Right atrium auricular region (tissue), 2 donors: ENCODE results near the gene DOP1B. TPM values are rescaled to one million over a fixed set of nuclear protein-coding genes. Genes with fewer than 3 reads are reported as not detected.
"Not testable (repeated sequence)": the region's sequence is repeated elsewhere in the genome, so short reads cannot be mapped to it uniquely, and the experiment has no call there.

Experiments used
- DNase-seq: peaks from one replicate; pipeline ENCODE4 v3.0.0-alpha.2; 2019; ENCODE audit warnings: low spot score
- H3K27ac ChIP-seq, 2 donors: fragments of 200-600 bp; sonication (generic); 1 replicate in 1 of 2; 2 replicates in 1 of 2; pipeline ENCODE4 v1.5.1; 2016 to 2019
- H3K27me3 ChIP-seq, 2 donors: fragments of 200-600 bp; sonication (generic); one replicate each; pipeline versions ENCODE4 v1.5.1 to v1.6.0; 2017 to 2019
- H3K36me3 ChIP-seq: fragments of 200-600 bp; sonication (generic); one replicate; pipeline ENCODE4 v1.5.1; 2016
- H3K4me1 ChIP-seq, 2 donors: fragments of 200-600 bp; sonication (generic); one replicate each; pipeline versions ENCODE4 v1.5.1 to v1.6.0; 2017 to 2019
- H3K4me3 ChIP-seq, 2 donors: fragments of 200-600 bp; sonication (generic); 1 replicate in 1 of 2; 2 replicates in 1 of 2; pipeline ENCODE4 v1.5.1; 2017 to 2019; ENCODE audit warnings: mild to moderate bottlenecking in 1 of 2, moderate library complexity in 1 of 2
- H3K9me3 ChIP-seq, 2 donors: fragments of 200-600 bp; sonication (generic); one replicate each; pipeline ENCODE4 v1.5.1; 2019
- total RNA-seq, 2 donors: library from RNA; depleted of rRNA; stranded (reverse); fragments of >200 nt; gene quantifications; one replicate each; pipeline ENCODE4 v1.1.0, GENCODE V29; 2016
- TF ChIP-seq, protein P1 (sequence below), 2 donors: fragments of 200-600 bp; sonication (generic); IDR thresholded peaks; one replicate each; pipeline ENCODE4 v1.5.1; 2019; ENCODE audit warnings: antibody characterized with exemption in 2 of 2

The DOP1B gene
- total RNA-seq, 2 donors from 2014 or later, result 4.0 to 4.9 TPM

GRCh38 chr21:36194024-36194423, 37.4 kb downstream of the DOP1B start:
- Histone ChIP-seq H3K27ac (no peak overlapping the region), H3K4me1 (peaks cover 0 to 4% of the 10 kb centered on the region in 2 donors), H3K9me3 (no peaks in the 10 kb centered on the region), H3K27me3 (no peaks in the 10 kb centered on the region), H3K36me3 (no peaks in the 10 kb centered on the region), H3K4me3 (no peak overlapping the region)
- TF ChIP-seq, protein P1, sequence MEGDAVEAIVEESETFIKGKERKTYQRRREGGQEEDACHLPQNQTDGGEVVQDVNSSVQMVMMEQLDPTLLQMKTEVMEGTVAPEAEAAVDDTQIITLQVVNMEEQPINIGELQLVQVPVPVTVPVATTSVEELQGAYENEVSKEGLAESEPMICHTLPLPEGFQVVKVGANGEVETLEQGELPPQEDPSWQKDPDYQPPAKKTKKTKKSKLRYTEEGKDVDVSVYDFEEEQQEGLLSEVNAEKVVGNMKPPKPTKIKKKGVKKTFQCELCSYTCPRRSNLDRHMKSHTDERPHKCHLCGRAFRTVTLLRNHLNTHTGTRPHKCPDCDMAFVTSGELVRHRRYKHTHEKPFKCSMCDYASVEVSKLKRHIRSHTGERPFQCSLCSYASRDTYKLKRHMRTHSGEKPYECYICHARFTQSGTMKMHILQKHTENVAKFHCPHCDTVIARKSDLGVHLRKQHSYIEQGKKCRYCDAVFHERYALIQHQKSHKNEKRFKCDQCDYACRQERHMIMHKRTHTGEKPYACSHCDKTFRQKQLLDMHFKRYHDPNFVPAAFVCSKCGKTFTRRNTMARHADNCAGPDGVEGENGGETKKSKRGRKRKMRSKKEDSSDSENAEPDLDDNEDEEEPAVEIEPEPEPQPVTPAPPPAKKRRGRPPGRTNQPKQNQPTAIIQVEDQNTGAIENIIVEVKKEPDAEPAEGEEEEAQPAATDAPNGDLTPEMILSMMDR (IDR thresholded peaks at IDR 0.05), result no peak
- no peak for DNase-seq

- Histone ChIP-seq H3K9me3 (no peaks in the 10 kb centered on the region), H3K4me3 (no peak overlapping the region), H3K27ac (no peak overlapping the region), H3K27me3 (no peaks in the 10 kb centered on the region), H3K36me3 (no peaks in the 10 kb centered on the region), H3K4me1 (no peaks in the 10 kb centered on the region)
- no peak for DNase-seq
- TF ChIP-seq, protein P1 (IDR thresholded peaks at IDR 0.05), result no peak
Observed at GRCh38 chr21:36195613-36196012, 39.0 kb downstream of the DOP1B start.

DNA sequence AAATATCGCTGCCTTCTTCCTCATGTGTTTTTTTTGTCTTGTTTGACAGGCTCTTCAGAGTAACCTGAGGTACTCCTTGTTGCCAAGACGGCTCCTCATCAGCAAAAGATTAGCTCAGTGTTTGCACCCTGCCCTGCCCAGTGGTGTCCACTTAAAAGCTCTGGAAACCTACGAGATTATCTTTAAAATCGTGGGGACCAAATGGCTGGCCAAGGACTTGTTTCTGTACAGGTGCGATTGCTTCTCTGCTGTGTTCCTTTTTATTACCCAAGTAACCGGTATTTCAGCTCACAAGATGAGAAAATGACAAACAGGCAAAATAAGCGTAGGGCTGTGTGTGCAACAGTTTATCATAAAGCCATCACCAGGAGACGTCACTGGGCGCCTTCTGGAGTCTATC, 42.4 kb downstream of the DOP1B start:
- TF ChIP-seq, protein P1 (IDR thresholded peaks at IDR 0.05), result no peak
- Histone ChIP-seq H3K9me3 (no peaks in the 10 kb centered on the region), H3K4me3 (no peak overlapping the region), H3K27ac (no peak overlapping the region), H3K36me3 (no peaks in the 10 kb centered on the region), H3K27me3 (no peaks in the 10 kb centered on the region), H3K4me1 (no peaks in the 10 kb centered on the region)
- no peak for DNase-seq

GRCh38 chr21:36199575-36199974, 43.0 kb downstream of the DOP1B start:
- not testable (repeated sequence) for H3K27ac ChIP-seq, H3K4me3 ChIP-seq, H3K27me3 ChIP-seq, H3K4me1 ChIP-seq, H3K9me3 ChIP-seq, H3K36me3 ChIP-seq, DNase-seq

- DNase-seq, result no peak
- Histone ChIP-seq H3K9me3 (no peaks in the 10 kb centered on the region), H3K4me1 (no peaks in the 10 kb centered on the region), H3K27ac (no peak overlapping the region), H3K36me3 (no peaks in the 10 kb centered on the region), H3K27me3 (no peaks in the 10 kb centered on the region), H3K4me3 (no peak overlapping the region)
- TF ChIP-seq, protein P1 (IDR thresholded peaks at IDR 0.05), result no peak
Observed at GRCh38 chr21:36200081-36200561, 43.5 kb downstream of the DOP1B start.

DNA sequence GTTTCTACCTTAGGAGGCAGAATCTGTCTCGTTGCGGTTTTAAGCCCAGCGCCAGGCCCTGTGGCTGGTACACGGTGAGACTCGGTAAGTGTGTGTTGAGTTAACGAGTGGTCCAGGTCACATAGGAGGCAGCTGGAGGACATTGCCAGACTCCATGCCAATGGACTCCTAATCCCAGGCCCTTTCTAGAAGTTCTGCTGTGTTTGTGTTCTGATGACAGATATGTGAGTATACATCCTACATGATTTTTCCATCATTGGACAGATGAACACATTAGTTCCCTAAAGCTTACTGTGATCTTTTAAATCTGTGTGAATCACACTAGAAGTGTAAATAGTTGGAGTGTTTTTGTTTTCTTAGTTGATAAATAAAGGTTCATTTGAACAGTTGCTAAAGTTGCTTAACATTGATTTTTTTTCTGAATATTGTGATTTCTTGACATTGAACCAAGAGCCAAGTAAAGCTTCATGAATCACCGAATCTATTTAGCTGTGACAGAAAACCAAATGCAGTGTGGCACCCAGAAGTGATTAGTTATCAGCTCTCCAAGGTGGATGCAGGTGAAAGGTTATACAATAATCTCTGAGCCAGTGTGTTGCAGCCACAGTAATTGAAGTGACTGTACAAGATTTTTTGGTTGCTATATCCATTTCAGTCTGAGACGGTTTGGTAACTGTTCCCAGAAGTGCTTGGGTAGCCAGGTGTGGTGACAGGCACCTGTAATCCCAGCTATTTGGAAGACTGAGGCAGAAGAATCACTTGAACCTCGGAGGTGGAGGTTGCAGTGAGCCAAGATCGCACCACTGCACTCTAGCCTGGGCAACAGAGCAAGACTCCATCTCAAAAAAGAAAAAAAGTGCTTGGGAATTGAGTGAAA, 46.3 kb downstream of the DOP1B start:
- Histone ChIP-seq H3K27me3 (no peaks in the 10 kb centered on the region), H3K9me3 (no peaks in the 10 kb centered on the region), H3K36me3 (no peaks in the 10 kb centered on the region), H3K4me3 (no peak overlapping the region), H3K27ac (no peak overlapping the region), H3K4me1 (no peaks in the 10 kb centered on the region)
- TF ChIP-seq, protein P1 (IDR thresholded peaks at IDR 0.05), result no peak
- DNase-seq, result no peak
